Activated CD4-positive, alpha-beta memory T cell treated with anti-CD3 and anti-CD28 coated beads, Interleukin-2, amount 10 ng/mL, durations not matched to agents 7 days and 5 days (primary cell): ENCODE data around the gene SIPA1L3. TPM values are rescaled to one million over a fixed set of nuclear protein-coding genes. Genes with fewer than 3 reads are reported as not detected.

Source experiments
- CTCF ChIA-PET: fragments of 350-600 bp; sonication (Branson Sonifier 250); formaldehyde crosslinking; loops from one replicate; lab custom pipeline; 2021; ENCODE audit warnings: antibody characterized with exemption, inconsistent platforms; lab: Charles Lee
- POLR2A ChIA-PET: fragments of 350-600 bp; sonication (Branson Sonifier 250); formaldehyde crosslinking; loops from one replicate; lab custom pipeline; 2021; ENCODE audit warnings: antibody characterized with exemption; lab: Charles Lee
- DNase-seq: peaks from one replicate; pipeline ENCODE4 v3.0.0-alpha.2; 2020
- H3K27ac Mint-ChIP-seq: one replicate; pipeline ENCODE4 v1.8.0; 2021; ENCODE audit warnings: mild to moderate bottlenecking, mixed read lengths
- H3K27me3 Mint-ChIP-seq: one replicate; pipeline ENCODE4 v1.8.0; 2021; ENCODE audit warnings: mixed read lengths
- H3K36me3 Mint-ChIP-seq: one replicate; pipeline ENCODE4 v1.8.0; 2021; ENCODE audit warnings: low read depth, mixed read lengths
- H3K4me1 Mint-ChIP-seq: one replicate; pipeline ENCODE4 v1.8.0; 2021; ENCODE audit warnings: mixed read lengths
- H3K4me3 Mint-ChIP-seq: one replicate; pipeline ENCODE4 v1.8.0; 2021; ENCODE audit warnings: mild to moderate bottlenecking, mixed read lengths
- H3K9me3 Mint-ChIP-seq: one replicate; pipeline ENCODE4 v1.8.0; 2021; ENCODE audit warnings: mixed read lengths
- total RNA-seq, 2 experiments: library from RNA; stranded (reverse); gene quantifications; one replicate each; pipeline ENCODE4 v1.2.3, GENCODE V29; 2021

Gene SIPA1L3
- total RNA-seq, 2 experiments from 2014 or later = 13.6 to 15.2 TPM

DNA sequence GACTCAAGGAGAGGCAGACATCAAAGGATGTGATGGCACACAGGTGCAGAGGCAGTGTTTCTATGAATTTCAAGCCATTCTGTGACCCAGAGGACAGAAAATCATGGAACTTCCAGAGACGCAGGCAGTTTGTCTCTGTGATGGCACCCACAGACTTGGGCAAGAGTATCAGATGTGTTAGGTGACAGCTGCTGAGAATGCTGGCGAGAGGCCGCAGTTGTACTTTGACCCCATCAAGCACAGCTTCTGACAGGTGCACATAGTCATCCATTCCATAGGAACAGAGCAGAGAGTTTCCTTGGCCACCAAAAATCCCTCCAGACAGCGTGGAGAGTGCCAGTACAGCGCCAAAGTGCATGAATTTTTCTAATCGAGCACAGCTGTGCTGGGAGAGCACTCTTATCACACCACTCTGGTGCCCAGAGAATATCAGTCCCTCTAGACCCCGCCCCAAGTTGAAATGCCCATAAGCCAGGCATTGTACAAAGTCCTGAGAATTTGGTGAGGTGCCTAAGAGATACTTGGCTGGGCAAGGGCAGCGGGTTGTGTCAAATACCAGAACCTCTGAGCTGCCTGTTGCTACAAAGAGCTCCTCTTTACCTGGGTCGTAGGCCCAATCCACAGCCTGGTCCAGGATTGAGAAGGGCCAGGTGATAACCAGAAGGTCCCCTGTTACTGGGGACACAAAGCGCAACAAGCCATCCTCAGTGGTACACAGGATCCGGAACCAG, 13.0 kb upstream of the SIPA1L3 start:
- CTCF ChIA-PET = interaction anchor here (0.7 kb wide), 1 partner anchor 8 kb away, joined by 3 read pairs; no protein-coding TSS in a partner anchor
- Mint-ChIP-seq H3K27ac (no peak overlapping the region), H3K27me3 (no peaks in the 10 kb centered on the region), H3K4me1 (peaks cover 7% of the 10 kb centered on the region), H3K4me3 (no peak overlapping the region), H3K36me3 (no peaks in the 10 kb centered on the region), H3K9me3 (peaks cover 8% of the 10 kb centered on the region)
- POLR2A ChIA-PET = interaction anchor here (0.6 kb wide), 1 partner anchor 17 kb away, joined by 3 read pairs; no protein-coding TSS in a partner anchor
- DNase-seq = no peak

- no peak overlapping the region for H3K4me3 Mint-ChIP-seq
- peaks cover 8% of the 10 kb centered on the region for H3K9me3 Mint-ChIP-seq
- no peak overlapping the region for H3K27ac Mint-ChIP-seq
- H3K4me1 Mint-ChIP-seq = peaks cover 7% of the 10 kb centered on the region
- no peaks in the 10 kb centered on the region for H3K27me3 Mint-ChIP-seq
- no peak for DNase-seq
- CTCF ChIA-PET = interaction anchor here (0.7 to 3.6 kb wide), 2 partner anchors 11 to 20 kb away, joined by 3 to 23 read pairs; partner anchors contain the start of genes SIPA1L3 and WDR87
- no peaks in the 10 kb centered on the region for H3K36me3 Mint-ChIP-seq
- POLR2A ChIA-PET = no interaction called here
Observed at GRCh38 chr19:37896180-37896579, 10.8 kb upstream of the SIPA1L3 start.

- no peak for DNase-seq
- H3K4me1 Mint-ChIP-seq = peaks cover 7% of the 10 kb centered on the region
- no peak overlapping the region for H3K4me3 Mint-ChIP-seq
- CTCF ChIA-PET = interaction anchor here (0.7 to 3.6 kb wide), 3 partner anchors 7 to 325 kb away, joined by 4 to 23 read pairs (median 4); partner anchors contain the start of genes SIPA1L3 and WDR87
- H3K27ac Mint-ChIP-seq = no peak overlapping the region
- H3K36me3 Mint-ChIP-seq = no peaks in the 10 kb centered on the region
- H3K27me3 Mint-ChIP-seq = no peaks in the 10 kb centered on the region
- POLR2A ChIA-PET = no interaction called here
- no peaks in the 10 kb centered on the region for H3K9me3 Mint-ChIP-seq
Observed at GRCh38 chr19:37899453-37899852, 7.6 kb upstream of the SIPA1L3 start.

GRCh38 chr19:37899966-37900365, 7.0 kb upstream of the SIPA1L3 start:
- no peak overlapping the region for H3K4me3 Mint-ChIP-seq
- ChIA-PET POLR2A (no interaction called here), CTCF (interaction anchor here (1.8 kb wide), 1 partner anchor 325 kb away, joined by 4 read pairs; no protein-coding TSS in a partner anchor)
- no peaks in the 10 kb centered on the region for H3K9me3 Mint-ChIP-seq
- H3K27me3 Mint-ChIP-seq = no peaks in the 10 kb centered on the region
- no peaks in the 10 kb centered on the region for H3K36me3 Mint-ChIP-seq
- no peak overlapping the region for H3K27ac Mint-ChIP-seq
- H3K4me1 Mint-ChIP-seq = peaks cover 7% of the 10 kb centered on the region
- no peak for DNase-seq

GRCh38 chr19:37902668-37903067, 4.3 kb upstream of the SIPA1L3 start:
- Mint-ChIP-seq H3K27me3 (no peaks in the 10 kb centered on the region), H3K27ac (no peak overlapping the region), H3K36me3 (no peaks in the 10 kb centered on the region), H3K9me3 (no peaks in the 10 kb centered on the region), H3K4me3 (no peak overlapping the region), H3K4me1 (peaks cover 11% of the 10 kb centered on the region)
- ChIA-PET POLR2A (interaction anchor here (0.8 to 1.6 kb wide), 3 partner anchors 123 to 1688 kb away, joined by 3 to 5 read pairs (median 4); partner anchors contain the start of genes ZNF146 and ZNF565), CTCF (interaction anchor here (0.6 to 2.0 kb wide), 26 partner anchors 8 to 586 kb away, joined by 3 to 13 read pairs (median 3); partner anchors contain the start of genes CATSPERG and PSMD8)
- DNase-seq = peak; percentile 83

DNA sequence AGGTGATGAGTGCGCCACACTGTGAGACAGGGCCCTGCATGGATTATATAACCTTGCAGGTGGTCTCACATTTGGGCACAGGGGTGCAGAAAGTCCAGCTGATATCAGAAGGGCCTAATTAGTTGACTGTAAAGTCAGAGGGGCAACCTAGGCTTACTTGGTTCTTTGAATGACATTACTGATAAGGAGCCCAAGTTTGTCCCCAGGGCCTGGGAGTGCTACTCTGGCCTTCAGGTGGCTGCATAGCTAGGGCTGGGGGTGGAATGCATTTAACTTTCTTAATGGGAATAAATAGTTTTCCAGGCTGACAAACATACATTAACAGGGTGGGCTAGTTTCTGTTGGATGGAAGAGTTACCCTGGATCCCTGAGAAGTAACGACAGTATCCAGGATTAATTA, 3.9 kb upstream of the SIPA1L3 start:
- no peak overlapping the region for H3K4me3 Mint-ChIP-seq

DNA sequence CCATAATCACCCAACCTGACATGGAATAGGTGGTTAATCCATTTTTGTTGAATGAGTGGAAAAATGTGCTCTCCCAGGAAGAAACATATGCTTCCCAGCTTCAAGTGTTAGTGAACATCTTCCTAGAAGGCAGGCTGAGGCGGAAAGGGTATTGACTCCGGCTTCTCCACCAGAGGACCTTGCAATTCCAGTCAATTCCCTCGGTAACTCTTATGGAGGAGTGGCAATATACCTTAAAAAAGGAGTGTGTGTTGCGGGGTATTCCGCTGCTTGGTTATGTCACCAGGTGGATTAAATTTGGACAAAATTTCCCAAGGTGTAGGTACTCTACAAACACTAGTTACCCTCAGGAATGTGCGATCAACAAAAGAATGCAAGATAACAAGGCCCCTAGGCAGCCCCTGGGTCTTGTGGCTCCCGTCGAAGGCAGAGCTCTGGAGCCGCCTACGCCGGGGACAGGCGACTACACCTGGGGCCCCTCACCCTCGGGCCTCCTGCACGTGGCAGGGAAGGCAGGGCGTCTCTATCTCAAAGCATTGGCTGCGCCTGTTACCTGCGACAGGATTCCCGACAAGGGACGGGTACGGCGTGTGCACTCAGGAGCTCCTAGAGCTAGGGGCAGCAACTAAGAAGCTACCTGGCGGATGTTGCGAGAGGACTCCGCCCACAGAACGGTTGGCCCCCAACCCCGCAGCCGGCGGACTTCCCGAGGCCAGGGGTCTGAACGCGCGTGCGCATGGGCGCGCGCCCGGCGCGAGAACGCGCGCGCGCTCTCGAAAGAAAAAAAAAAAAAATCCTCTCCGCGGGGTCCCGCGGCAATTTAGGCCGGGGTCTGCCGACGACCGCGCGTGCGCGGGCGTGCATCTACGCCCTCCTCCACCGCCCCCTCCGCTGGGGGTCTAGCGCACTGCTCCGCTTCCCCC, 801 bp upstream of the SIPA1L3 start, which contains the start of gene WDR87:
WDR87 (minus strand) TSS at position 649 of the 923 bp plus-strand sequence. CDS start 8,355 bp downstream, outside the sequence.
- ChIA-PET POLR2A (interaction anchor here (0.7 to 1.8 kb wide), 4 partner anchors 143 to 1792 kb away, joined by 3 to 6 read pairs (median 5); partner anchors contain the start of genes CATSPERG and ZNF527), CTCF (interaction anchor here (0.7 to 3.5 kb wide), 8 partner anchors 9 to 1024 kb away, joined by 3 to 23 read pairs (median 5); partner anchors contain the start of gene CATSPERG)
- Mint-ChIP-seq H3K27ac (peak within 1 kb of the TSS; percentile 72), H3K27me3 (no peaks in the 10 kb centered on the region), H3K36me3 (no peaks in the 10 kb centered on the region), H3K4me1 (peaks cover 16% of the 10 kb centered on the region), H3K9me3 (no peaks in the 10 kb centered on the region), H3K4me3 (peak within 1 kb of the TSS; percentile 87)
- peak; percentile 35 for DNase-seq

More for the DNA sequence above, 3.9 kb upstream of the SIPA1L3 start:
- H3K27ac Mint-ChIP-seq = no peak overlapping the region
- no peaks in the 10 kb centered on the region for H3K36me3 Mint-ChIP-seq
- ChIA-PET POLR2A (interaction anchor here (1.0 to 1.6 kb wide), 2 partner anchors 123 to 146 kb away, joined by 4 to 5 read pairs; no protein-coding TSS in a partner anchor), CTCF (interaction anchor here (1.0 to 2.0 kb wide), 15 partner anchors 9 to 471 kb away, joined by 3 to 13 read pairs (median 4); partner anchors contain the start of gene PSMD8)
- H3K27me3 Mint-ChIP-seq = no peaks in the 10 kb centered on the region
- H3K9me3 Mint-ChIP-seq = no peaks in the 10 kb centered on the region
- DNase-seq = no peak
- peaks cover 15% of the 10 kb centered on the region for H3K4me1 Mint-ChIP-seq

GRCh38 chr19:37907735-37908455, 887 bp downstream of the SIPA1L3 start:
- H3K9me3 Mint-ChIP-seq = no peaks in the 10 kb centered on the region
- peaks cover 16% of the 10 kb centered on the region for H3K4me1 Mint-ChIP-seq
- peak overlapping the region; percentile 87 for H3K4me3 Mint-ChIP-seq
- no peak overlapping the region for H3K27ac Mint-ChIP-seq
- no peak for DNase-seq
- no peaks in the 10 kb centered on the region for H3K36me3 Mint-ChIP-seq
- no peaks in the 10 kb centered on the region for H3K27me3 Mint-ChIP-seq
- POLR2A ChIA-PET = interaction anchor here (0.9 to 1.8 kb wide), 5 partner anchors 9 to 428 kb away, joined by 3 to 6 read pairs (median 4); partner anchors contain the start of genes CATSPERG and ZNF573
- CTCF ChIA-PET = interaction anchor here (0.5 to 3.5 kb wide), 6 partner anchors 10 to 362 kb away, joined by 3 to 23 read pairs (median 6); no protein-coding TSS in a partner anchor

- no peak overlapping the region for H3K4me3 Mint-ChIP-seq
- no peaks in the 10 kb centered on the region for H3K36me3 Mint-ChIP-seq
- no peaks in the 10 kb centered on the region for H3K9me3 Mint-ChIP-seq
- DNase-seq = no peak
- ChIA-PET CTCF (no interaction called here), POLR2A (no interaction called here)
- H3K27me3 Mint-ChIP-seq = no peaks in the 10 kb centered on the region
- H3K27ac Mint-ChIP-seq = no peak overlapping the region
- H3K4me1 Mint-ChIP-seq = peaks cover 18% of the 10 kb centered on the region
Observed at GRCh38 chr19:37909661-37910199, 2.7 kb downstream of the SIPA1L3 start.

DNA sequence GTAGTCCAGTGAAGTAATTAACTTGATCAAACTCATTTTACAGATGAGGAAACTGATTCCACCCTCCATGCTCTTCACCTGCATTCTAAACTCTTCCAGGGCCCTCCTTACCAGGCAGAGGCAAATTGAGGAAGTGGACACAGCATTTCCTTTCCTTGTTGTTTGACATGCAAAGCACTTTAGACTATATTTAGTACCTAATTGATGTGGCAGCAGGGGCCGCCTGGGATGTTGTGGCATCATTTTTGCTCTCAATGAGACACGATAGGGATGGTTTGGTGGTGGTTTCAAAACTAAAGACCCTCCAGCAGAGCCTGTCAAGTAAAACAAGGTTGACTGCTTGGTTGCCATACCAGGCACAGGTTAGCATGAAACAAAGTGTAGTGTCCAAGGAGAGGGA, 7.9 kb downstream of the SIPA1L3 start:
- Mint-ChIP-seq H3K9me3 (no peaks in the 10 kb centered on the region), H3K36me3 (peaks cover 8% of the 10 kb centered on the region), H3K27ac (peak overlapping the region; percentile 19), H3K4me3 (no peak overlapping the region), H3K27me3 (no peaks in the 10 kb centered on the region), H3K4me1 (peaks cover 7% of the 10 kb centered on the region)
- CTCF ChIA-PET = no interaction called here
- no peak for DNase-seq
- POLR2A ChIA-PET = no interaction called here

DNA sequence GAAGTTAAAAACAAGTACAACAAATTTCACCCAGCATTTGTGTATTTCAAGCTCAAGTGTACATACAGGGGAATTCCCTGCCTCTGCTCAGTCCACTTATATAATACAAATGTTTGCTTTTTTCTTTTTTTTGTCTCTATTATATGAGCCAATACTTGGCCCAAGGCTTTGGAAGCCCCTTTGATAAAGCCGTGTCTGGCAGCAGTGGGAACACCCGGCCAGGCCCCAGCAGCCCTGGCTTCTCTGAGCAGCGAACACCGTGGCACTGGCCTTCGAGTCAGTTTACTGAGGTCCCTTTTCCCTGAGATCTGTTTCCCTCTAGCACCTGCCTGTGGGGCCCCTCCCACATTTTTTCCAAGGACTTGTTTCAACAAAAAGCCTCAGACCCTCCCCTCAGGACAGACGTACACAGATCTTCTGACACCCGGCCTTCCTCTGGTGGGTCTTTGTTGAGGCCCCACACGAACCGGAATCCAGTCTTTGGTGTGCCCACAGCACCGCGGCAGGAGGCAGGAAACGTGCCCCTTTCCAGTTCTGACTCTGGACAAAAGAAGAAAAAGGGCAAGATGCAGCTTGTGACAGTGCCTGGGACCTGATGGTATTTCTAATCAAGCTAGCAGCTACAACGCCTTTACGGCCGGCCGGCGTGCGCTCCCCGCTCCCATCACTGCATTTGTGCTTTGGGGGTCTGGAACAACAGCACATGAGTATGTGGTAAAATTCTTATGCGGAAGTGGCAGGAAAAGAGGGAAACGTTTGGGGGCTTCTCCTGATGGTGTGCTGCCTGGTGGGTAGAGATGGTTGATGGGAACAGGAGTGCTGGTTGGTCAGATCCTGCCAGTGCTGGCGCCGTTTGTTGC, 13.8 kb downstream of the SIPA1L3 start:
- Mint-ChIP-seq H3K9me3 (no peaks in the 10 kb centered on the region), H3K4me1 (no peaks in the 10 kb centered on the region), H3K27me3 (no peaks in the 10 kb centered on the region), H3K27ac (no peak overlapping the region), H3K4me3 (no peak overlapping the region), H3K36me3 (peaks cover 5% of the 10 kb centered on the region)
- ChIA-PET CTCF (interaction anchor here (0.6 to 1.5 kb wide), 2 partner anchors 18 to 713 kb away, joined by 3 read pairs; no protein-coding TSS in a partner anchor), POLR2A (no interaction called here)
- no peak for DNase-seq
